IPS-18a (cell line): ENCODE data around the gene SPRN.
"Not testable (repeated sequence)": the region's sequence is repeated elsewhere in the genome, so short reads cannot be mapped to it uniquely, and the experiment has no call there.

Experiments used
- H3K27ac ChIP-seq: one replicate; pipeline ENCODE4 v1.5.1; 2013; ENCODE audit warnings: low read length
- H3K27me3 ChIP-seq: one replicate; pipeline ENCODE4 v1.6.1; 2013; ENCODE audit warnings: mild to moderate bottlenecking, low read length; ENCODE audit not compliant: control insufficient read depth, insufficient read depth
- H3K36me3 ChIP-seq: one replicate; pipeline ENCODE4 v1.6.1; 2013; ENCODE audit warnings: low read depth, low read length; ENCODE audit not compliant: control insufficient read depth
- H3K4me1 ChIP-seq: one replicate; pipeline ENCODE4 v1.6.1; 2013; ENCODE audit warnings: low read depth, low read length; ENCODE audit not compliant: control insufficient read depth
- H3K4me3 ChIP-seq: one replicate; pipeline ENCODE4 v1.5.1; 2013; ENCODE audit warnings: low read length
- H3K9ac ChIP-seq: one replicate; pipeline ENCODE4 v1.6.1; 2013; ENCODE audit warnings: mild to moderate bottlenecking, low read length, moderate library complexity
- H3K9me3 ChIP-seq: one replicate; pipeline ENCODE4 v1.6.1; 2013; ENCODE audit warnings: low read depth, low read length; ENCODE audit not compliant: control insufficient read depth

Gene SPRN

DNA sequence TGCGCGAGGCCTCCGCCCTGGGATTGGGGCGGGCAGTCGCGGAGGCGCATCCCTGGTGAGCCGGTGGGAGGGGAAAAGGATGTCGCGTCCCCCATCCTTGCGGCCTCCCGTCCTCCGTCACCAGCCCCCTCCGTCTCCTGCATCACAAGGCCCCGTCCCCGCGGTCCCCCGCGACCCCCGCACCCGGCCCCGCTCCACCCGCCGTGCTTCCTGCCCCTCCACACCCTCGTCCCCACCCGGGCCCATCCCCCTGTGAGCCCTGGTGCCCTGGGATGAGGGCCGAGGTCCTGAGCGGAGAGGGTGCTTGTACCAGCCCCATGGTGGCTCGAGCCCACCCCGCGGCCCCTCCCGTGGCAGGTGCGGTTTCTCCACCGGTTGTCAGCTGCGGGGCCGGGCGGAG is at the start of gene SPRN:
Gene SPRN, minus strand, starts transcription at position 25 of the 400 bp plus-strand sequence. CDS start 944 bp downstream, outside the sequence.
- not testable (repeated sequence) for H3K9me3 ChIP-seq, H3K9ac ChIP-seq, H3K27ac ChIP-seq, H3K36me3 ChIP-seq, H3K4me3 ChIP-seq, H3K4me1 ChIP-seq
- peaks cover 16% of the 10 kb centered on the region for H3K27me3 ChIP-seq

- no peak overlapping the region for H3K4me3 ChIP-seq
- H3K27ac ChIP-seq: no peak overlapping the region
- no peaks in the 10 kb centered on the region for H3K36me3 ChIP-seq
- no peak overlapping the region for H3K9ac ChIP-seq
- H3K4me1 ChIP-seq: no peaks in the 10 kb centered on the region
- H3K27me3 ChIP-seq: no peaks in the 10 kb centered on the region
- peaks cover 51% of the 10 kb centered on the region for H3K9me3 ChIP-seq
Observed at GRCh38 chr10:133474027-133474426, 49.6 kb upstream of the SPRN start.

- no peaks in the 10 kb centered on the region for H3K27me3 ChIP-seq
- H3K9me3 ChIP-seq: peaks cover 51% of the 10 kb centered on the region
- H3K4me3 ChIP-seq: no peak overlapping the region
Observed at GRCh38 chr10:133473270-133473669, 48.8 kb upstream of the SPRN start.

DNA sequence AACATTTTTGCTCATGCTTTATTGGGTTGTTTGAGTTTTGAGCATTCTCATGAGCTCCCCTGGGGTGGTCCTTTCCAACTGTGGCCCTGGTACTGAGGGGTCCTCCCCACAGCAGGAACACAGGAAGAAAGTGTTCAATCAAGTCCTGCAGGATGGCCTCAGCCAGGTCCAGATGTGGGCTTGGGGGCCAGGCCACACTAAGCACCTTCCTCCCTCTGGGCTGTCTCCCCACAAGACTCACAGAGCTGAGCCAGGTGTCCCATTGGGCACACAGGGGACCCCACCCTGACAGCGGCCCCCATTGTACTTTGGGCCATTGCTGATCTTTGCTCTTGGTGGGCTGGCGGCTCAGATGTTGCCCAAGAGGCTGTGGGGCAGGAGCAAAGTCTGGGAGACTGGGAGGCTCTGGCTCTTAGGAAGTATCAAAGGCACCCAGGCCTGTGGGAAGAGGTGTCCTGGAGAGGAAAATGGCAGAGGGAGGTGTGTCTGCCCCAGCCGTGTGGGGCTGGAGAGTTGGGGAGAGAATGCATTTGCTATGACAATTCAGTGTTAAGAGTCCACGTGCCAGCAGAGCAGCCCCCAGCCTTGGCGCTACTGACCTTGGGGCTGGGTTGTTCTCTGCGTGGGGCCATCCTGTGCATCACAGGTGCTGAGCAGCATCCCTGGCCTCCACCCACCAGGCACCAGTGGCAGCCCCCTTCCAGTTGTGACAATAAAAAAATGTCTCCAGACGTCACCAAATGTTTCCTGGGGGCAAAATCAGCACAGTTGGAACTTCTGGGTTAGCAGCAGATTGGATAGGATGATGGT is 47.1 kb upstream of the SPRN start:
- peaks cover 63% of the 10 kb centered on the region for H3K9me3 ChIP-seq

More at GRCh38 chr10:133473270-133473669, 48.8 kb upstream of the SPRN start:
- no peak overlapping the region for H3K27ac ChIP-seq
- H3K9ac ChIP-seq: no peak overlapping the region
- no peaks in the 10 kb centered on the region for H3K4me1 ChIP-seq
- no peaks in the 10 kb centered on the region for H3K36me3 ChIP-seq

GRCh38 chr10:133469205-133469604 is 44.8 kb upstream of the SPRN start:
- H3K27ac ChIP-seq, H3K4me3 ChIP-seq: not testable (repeated sequence)

More for the DNA sequence above, 47.1 kb upstream of the SPRN start:
- H3K4me1 ChIP-seq: no peaks in the 10 kb centered on the region
- H3K27me3 ChIP-seq: no peaks in the 10 kb centered on the region
- no peak overlapping the region for H3K27ac ChIP-seq
- no peaks in the 10 kb centered on the region for H3K36me3 ChIP-seq
- H3K9ac ChIP-seq: no peak overlapping the region
- H3K4me3 ChIP-seq: no peak overlapping the region

DNA sequence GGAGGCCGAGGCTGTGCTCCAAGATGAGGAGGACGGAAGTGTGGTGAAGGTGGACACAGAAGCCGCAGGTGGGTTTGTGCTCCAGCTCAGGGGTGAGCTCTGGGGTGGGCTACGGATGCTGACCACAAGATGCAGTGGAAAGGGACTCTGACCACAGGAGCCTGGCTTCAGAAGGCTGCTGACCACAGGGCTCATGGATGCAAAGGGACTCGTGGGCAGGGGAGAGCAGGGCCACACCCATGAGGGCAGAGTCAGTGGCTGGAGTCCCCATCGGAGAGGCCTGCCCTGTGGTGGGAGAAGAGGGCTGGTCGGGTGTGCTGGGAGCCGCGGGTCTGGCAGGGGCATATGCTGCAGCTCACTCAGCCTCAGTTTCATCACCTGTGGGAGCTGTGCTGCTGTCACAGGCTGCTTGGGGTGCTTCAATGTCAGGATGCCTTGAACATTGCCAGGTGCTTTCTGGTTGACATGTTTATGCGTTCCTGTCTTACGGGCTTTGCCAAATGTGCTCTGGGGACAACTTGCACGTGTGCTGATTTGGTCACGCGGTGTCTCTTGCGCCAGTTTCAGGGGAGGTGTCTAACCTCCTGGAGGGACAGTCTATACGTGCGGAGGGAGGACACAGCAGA is 43.0 kb upstream of the SPRN start:
- H3K27ac ChIP-seq: no peak overlapping the region
- H3K4me1 ChIP-seq: no peaks in the 10 kb centered on the region
- H3K27me3 ChIP-seq: no peaks in the 10 kb centered on the region
- H3K9me3 ChIP-seq: peaks cover 46% of the 10 kb centered on the region
- no peak overlapping the region for H3K9ac ChIP-seq
- no peak overlapping the region for H3K4me3 ChIP-seq
- H3K36me3 ChIP-seq: no peaks in the 10 kb centered on the region

More at GRCh38 chr10:133469205-133469604, 44.8 kb upstream of the SPRN start:
- peaks cover 46% of the 10 kb centered on the region for H3K9me3 ChIP-seq
- not testable (repeated sequence) for H3K9ac ChIP-seq, H3K4me1 ChIP-seq, H3K36me3 ChIP-seq, H3K27me3 ChIP-seq

- Histone ChIP-seq H3K9ac (no peak overlapping the region), H3K4me1 (no peaks in the 10 kb centered on the region), H3K36me3 (no peaks in the 10 kb centered on the region), H3K27me3 (no peaks in the 10 kb centered on the region), H3K4me3 (no peak overlapping the region), H3K27ac (no peak overlapping the region), H3K9me3 (peaks cover 47% of the 10 kb centered on the region)
Observed at GRCh38 chr10:133466683-133467275, 42.4 kb upstream of the SPRN start.

DNA sequence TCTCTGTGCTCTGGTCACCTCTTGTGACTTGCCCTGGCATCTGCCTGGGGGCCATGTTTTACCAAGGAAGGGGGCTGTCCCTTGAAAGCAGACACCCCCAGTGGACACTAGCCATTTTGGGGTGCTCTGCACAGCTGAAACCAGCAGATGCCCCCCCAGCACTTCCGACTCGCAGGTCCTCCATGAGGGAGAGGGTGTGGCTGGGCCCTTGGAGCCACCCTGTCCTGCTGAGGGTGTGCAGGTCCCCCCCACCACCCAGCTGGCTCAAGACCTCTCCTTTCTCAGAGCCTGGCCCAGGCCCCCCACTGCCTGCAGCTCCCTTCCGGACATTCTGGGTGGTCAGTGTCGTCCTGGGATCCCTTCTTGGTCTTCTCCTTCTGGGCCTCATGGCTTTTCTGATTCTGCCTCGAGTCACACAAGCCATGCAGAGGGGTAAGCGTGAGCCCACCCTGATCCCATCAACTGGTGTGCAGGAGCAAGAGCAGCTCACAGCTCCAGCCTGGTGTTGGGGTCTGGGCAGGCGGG is 41.6 kb upstream of the SPRN start:
- Histone ChIP-seq H3K27ac (no peak overlapping the region), H3K9me3 (peaks cover 45% of the 10 kb centered on the region), H3K27me3 (no peaks in the 10 kb centered on the region), H3K4me3 (no peak overlapping the region), H3K9ac (no peak overlapping the region), H3K36me3 (no peaks in the 10 kb centered on the region), H3K4me1 (no peaks in the 10 kb centered on the region)

- Histone ChIP-seq H3K27me3 (no peaks in the 10 kb centered on the region), H3K9me3 (peaks cover 38% of the 10 kb centered on the region), H3K4me1 (no peaks in the 10 kb centered on the region), H3K9ac (no peak overlapping the region), H3K36me3 (no peaks in the 10 kb centered on the region), H3K27ac (no peak overlapping the region), H3K4me3 (no peak overlapping the region)
Observed at GRCh38 chr10:133465191-133465949, 40.9 kb upstream of the SPRN start.

DNA sequence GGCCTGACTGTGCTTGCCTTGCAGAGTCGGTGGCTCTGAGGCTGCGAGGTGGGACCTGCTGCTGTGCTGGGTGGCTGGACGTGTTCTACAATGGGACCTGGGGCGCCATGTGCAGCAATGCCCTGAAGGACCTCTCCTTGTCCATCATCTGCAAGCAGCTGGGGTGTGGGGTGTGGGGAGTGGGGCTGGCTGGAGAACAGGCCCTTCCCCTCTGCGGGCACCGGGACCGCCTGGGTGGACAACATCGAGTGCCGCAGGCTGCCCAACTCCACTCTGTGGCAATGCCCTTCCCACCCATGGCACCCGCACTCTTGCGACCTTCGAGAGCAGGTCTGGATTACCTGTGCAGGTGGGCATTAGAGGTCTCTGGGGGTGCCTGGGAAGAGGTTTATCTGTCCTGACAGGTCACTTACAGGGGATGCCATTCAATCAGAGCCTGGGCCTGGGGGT is 40.2 kb upstream of the SPRN start:
- H3K9ac ChIP-seq: no peak overlapping the region

More for the DNA sequence above, 40.2 kb upstream of the SPRN start:
- Histone ChIP-seq H3K9me3 (peaks cover 42% of the 10 kb centered on the region), H3K27ac (no peak overlapping the region), H3K4me1 (no peaks in the 10 kb centered on the region), H3K36me3 (no peaks in the 10 kb centered on the region), H3K4me3 (no peak overlapping the region), H3K27me3 (no peaks in the 10 kb centered on the region)
